Measurements from ENCODE around the gene PTPRT. TPM values are rescaled to one million over a fixed set of nuclear protein-coding genes. Genes with fewer than 3 reads are reported as not detected.

Gene PTPRT
- total and polyA plus RNA-seq, 9 donors: under 0.01 to 3.2 (median 0.22) TPM; not detected in 1

DNA sequence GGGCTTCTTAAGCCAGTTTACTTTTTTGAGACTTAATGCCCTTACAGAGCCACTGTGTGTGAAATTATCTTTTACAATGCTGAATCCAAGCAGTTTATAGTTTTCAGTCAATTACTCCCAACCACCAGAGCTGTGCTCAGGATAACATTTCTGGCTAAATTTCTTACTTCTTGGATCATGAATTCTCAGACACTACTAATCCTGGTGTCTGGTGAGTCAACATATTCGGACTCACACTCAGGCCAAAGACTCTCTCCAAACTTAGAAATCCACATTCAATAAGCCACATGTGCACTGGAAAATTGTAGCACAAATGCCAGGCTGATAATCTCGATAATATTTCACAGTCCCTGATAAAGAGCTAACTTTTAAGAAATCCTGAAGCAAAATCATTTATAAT lies 49.0 kb downstream of the PTPRT start:
- Histone ChIP-seq H3K9me3 (no peaks in the 10 kb centered on the region), H3K36me3 (no peaks in the 10 kb centered on the region), H3K4me1 (ENCODE audit: insufficient read depth) (no peaks in the 10 kb centered on the region), H3K27me3 (no peaks in the 10 kb centered on the region), H3K27ac (no peak overlapping the region), H3K4me3 (no peak overlapping the region)
- 58 to 64% (median 59%) methylated on average over 2 of the region's 2 CpGs for WGBS, 3 donors
- no peak for DNase-seq
- TF ChIP-seq, protein P1, sequence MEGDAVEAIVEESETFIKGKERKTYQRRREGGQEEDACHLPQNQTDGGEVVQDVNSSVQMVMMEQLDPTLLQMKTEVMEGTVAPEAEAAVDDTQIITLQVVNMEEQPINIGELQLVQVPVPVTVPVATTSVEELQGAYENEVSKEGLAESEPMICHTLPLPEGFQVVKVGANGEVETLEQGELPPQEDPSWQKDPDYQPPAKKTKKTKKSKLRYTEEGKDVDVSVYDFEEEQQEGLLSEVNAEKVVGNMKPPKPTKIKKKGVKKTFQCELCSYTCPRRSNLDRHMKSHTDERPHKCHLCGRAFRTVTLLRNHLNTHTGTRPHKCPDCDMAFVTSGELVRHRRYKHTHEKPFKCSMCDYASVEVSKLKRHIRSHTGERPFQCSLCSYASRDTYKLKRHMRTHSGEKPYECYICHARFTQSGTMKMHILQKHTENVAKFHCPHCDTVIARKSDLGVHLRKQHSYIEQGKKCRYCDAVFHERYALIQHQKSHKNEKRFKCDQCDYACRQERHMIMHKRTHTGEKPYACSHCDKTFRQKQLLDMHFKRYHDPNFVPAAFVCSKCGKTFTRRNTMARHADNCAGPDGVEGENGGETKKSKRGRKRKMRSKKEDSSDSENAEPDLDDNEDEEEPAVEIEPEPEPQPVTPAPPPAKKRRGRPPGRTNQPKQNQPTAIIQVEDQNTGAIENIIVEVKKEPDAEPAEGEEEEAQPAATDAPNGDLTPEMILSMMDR (IDR thresholded peaks at IDR 0.05): no peak
- TF ChIP-seq EP300 (IDR thresholded peaks at IDR 0.05) (no peak), POLR2A (IDR thresholded peaks at IDR 0.05) (no peak)
- intact Hi-C loops (cut with DNase I): no loop called here

DNA sequence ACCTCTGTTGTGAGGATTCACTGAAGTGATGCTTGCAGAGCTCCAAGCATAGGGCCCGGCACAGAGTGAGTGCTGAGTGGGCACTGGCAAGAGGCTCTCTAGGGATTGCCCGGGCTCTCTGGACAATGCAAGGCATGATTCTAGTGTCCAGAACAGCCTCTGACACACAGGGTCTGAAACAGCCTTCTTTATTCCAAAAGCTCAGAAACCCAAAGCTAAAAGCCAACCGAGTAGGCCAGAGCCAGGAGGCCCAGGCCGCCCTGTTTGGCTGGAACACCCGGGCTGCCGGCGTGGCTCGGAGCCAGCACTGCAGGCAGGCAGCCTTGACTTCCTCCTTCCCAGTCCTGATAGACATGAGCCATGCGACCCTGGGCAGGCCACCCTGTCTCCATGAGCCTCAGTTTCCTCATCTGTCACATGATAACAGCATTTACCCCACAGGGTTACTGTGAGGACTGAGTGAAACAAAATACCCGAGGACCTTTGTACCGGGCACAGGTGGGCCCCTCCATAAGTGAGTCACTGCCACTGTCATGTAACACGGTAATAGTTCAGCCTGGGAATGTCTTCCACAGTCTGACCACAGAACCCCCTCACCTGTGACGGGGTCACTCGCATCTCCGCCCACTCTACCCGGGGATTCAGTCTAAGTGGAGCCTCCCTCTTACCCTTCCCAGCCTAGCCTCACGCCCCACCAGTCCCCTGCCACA lies 51.5 kb downstream of the PTPRT start:
- Histone ChIP-seq H3K4me3 (no peak overlapping the region), H3K4me1 (ENCODE audit: insufficient read depth) (no peaks in the 10 kb centered on the region), H3K36me3 (no peaks in the 10 kb centered on the region), H3K27ac (no peak overlapping the region), H3K9me3 (no peaks in the 10 kb centered on the region), H3K27me3 (no peaks in the 10 kb centered on the region)
- TF ChIP-seq POLR2A (IDR thresholded peaks at IDR 0.05) (no peak), EP300 (IDR thresholded peaks at IDR 0.05) (no peak)
- TF ChIP-seq, protein P1 (IDR thresholded peaks at IDR 0.05): no peak
- WGBS, 3 donors: 76 to 79% (median 76%) methylated on average over 17 of the region's 17 CpGs
- intact Hi-C loops (cut with DNase I): no loop called here
- DNase-seq: no peak

DNA sequence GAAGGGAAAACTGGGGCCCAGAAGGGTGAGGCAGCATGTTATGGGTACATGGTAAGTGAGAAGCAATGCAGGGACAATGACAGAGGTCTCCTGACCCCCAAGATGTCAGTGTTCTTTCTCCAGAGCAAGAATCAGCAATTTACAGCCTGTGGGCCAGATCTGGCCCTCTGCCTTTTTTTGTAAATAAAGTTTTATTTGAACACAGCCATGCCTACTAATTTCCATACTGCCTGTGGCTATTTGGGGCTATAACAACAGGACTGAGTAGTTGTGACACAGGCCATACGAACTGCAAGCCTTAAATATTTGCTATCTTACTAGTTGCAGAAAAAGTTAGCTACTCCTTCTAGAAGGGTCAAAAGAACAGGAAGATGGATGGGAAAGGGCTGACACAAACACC lies 52.5 kb downstream of the PTPRT start:
- H3K36me3 ChIP-seq: no peaks in the 10 kb centered on the region
- no peak for DNase-seq
- no peaks in the 10 kb centered on the region for H3K4me1 ChIP-seq (ENCODE audit: insufficient read depth)
- H3K9me3 ChIP-seq: no peaks in the 10 kb centered on the region
- TF ChIP-seq POLR2A (IDR thresholded peaks at IDR 0.05): no peak
- no peak for TF ChIP-seq EP300 (IDR thresholded peaks at IDR 0.05)
- TF ChIP-seq, protein P1 (IDR thresholded peaks at IDR 0.05): no peak
- no peak overlapping the region for H3K4me3 ChIP-seq
- intact Hi-C loops (cut with DNase I): no loop called here
- H3K27me3 ChIP-seq: no peaks in the 10 kb centered on the region
- 70 to 75% (median 74%) methylated on average over 1 of the region's 1 CpG for WGBS, 3 donors
- H3K27ac ChIP-seq: no peak overlapping the region

DNA sequence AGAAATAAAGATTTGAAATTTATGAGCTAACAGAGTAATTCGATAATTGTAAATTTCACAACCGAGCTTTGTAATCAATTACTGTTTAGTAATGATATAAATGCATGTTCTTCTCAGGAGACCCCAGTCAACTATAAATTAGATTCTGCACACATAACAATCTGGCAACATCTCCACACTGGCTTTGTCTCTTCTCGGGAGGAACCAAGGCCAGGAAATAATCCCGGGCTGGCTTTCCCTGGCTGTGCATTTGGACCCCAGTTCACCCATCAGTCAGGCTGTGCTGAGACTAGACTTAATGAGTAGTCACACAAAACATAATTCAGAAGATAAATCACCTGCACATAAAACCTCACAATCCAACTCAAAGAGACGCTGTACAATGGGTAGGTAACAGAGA lies 65.5 kb downstream of the PTPRT start:
- Histone ChIP-seq H3K4me3 (no peak overlapping the region), H3K36me3 (no peaks in the 10 kb centered on the region), H3K27ac (no peak overlapping the region), H3K4me1 (ENCODE audit: insufficient read depth) (no peaks in the 10 kb centered on the region), H3K27me3 (no peaks in the 10 kb centered on the region), H3K9me3 (no peaks in the 10 kb centered on the region)
- TF ChIP-seq POLR2A (IDR thresholded peaks at IDR 0.05): no peak
- 63 to 78% (median 65%) methylated on average over 5 of the region's 5 CpGs for WGBS, 3 donors
- no peak for DNase-seq
- intact Hi-C loops (cut with DNase I): loop anchor here in 1 of 4 donors (10.0 kb wide), 1 partner anchor 1111 kb away; no protein-coding TSS in a partner anchor

DNA sequence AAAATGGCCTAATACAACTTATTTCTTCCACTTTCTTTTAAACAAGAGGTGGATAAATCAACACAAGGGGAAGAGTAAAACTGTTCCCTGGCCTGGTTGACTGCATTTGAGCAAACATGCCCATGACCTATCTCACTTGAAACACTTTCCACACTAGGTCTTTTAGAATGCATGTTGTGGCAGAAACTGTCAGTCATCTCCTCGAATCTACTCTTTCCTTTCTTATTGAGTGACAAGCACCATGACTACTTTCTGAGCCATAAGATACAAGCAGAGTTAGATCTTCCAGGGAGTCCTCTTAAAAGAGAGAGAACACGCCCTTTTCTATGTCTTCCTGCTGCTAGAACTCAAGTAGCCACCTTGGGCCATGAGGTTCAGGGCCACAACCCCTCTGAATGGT lies 66.5 kb downstream of the PTPRT start:
- Histone ChIP-seq H3K4me1 (ENCODE audit: insufficient read depth) (no peaks in the 10 kb centered on the region), H3K9me3 (no peaks in the 10 kb centered on the region), H3K4me3 (no peak overlapping the region), H3K27me3 (no peaks in the 10 kb centered on the region), H3K27ac (no peak overlapping the region), H3K36me3 (no peaks in the 10 kb centered on the region)
- DNase-seq: no peak
- TF ChIP-seq, protein P1 (IDR thresholded peaks at IDR 0.05): no peak
- TF ChIP-seq EP300 (IDR thresholded peaks at IDR 0.05) (no peak), POLR2A (IDR thresholded peaks at IDR 0.05) (no peak)
- WGBS, 3 donors: 53 to 79% (median 66%) methylated on average over 2 of the region's 2 CpGs
- intact Hi-C loops (cut with DNase I): loop anchor here in 1 of 4 donors (10.0 kb wide), 1 partner anchor 1112 kb away; no protein-coding TSS in a partner anchor

Data from ovary (tissue), 9 donors.